ENCODE results near the gene SLC4A4.

The SLC4A4 gene

DNA sequence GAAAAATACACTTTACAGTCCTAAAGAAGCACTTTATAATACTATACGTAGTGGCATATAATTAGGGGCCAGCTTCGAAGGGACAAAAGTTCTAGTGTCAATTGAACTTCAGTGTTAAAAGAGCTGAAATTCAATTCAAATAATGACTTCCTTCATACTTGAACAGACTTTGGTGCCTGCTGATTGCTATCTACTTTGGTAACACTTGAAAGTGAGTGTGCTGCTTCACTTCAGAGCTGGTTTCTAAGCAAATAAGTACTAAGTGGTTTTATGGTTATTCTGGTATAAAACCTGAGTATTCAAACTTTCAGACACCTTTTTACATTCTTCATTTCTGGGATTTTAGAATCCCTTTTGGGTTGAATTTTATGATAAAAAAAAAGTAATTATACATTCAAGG is 107.0 kb downstream of the SLC4A4 start:
- no peaks in the 10 kb centered on the region for H3K9me2 ChIP-seq (ENCODE audit: low read depth, low read length)
- H3K9ac ChIP-seq (ENCODE audit: low read length) = no peak overlapping the region
- no peaks in the 10 kb centered on the region for H4K20me1 ChIP-seq (ENCODE audit: insufficient read depth, low read length)
- H3F3A ChIP-seq (ENCODE audit: insufficient read depth, low read length) = no peaks in the 10 kb centered on the region
- H3K79me2 ChIP-seq (ENCODE audit: insufficient read depth, low read length) = no peaks in the 10 kb centered on the region
- H3K27ac ChIP-seq (ENCODE audit: low read depth, low read length, poor library complexity, severe bottlenecking) = no peak overlapping the region
- H3K36me3 ChIP-seq (ENCODE audit: insufficient read depth, low read length) = no peaks in the 10 kb centered on the region
- H3K4me2 ChIP-seq (ENCODE audit: low read length) = no peak overlapping the region
- H2AFZ ChIP-seq (ENCODE audit: low read length) = no peak overlapping the region
- no peaks in the 10 kb centered on the region for H3K9me3 ChIP-seq (ENCODE audit: low read length)
- no peak overlapping the region for H3K4me3 ChIP-seq (ENCODE audit: low read depth, low read length, poor library complexity, severe bottlenecking)
- TF ChIP-seq EZH2 (IDR thresholded peaks at IDR 0.05; ENCODE audit: borderline replicate concordance, low read length) = no peak
- TF ChIP-seq, protein P1, sequence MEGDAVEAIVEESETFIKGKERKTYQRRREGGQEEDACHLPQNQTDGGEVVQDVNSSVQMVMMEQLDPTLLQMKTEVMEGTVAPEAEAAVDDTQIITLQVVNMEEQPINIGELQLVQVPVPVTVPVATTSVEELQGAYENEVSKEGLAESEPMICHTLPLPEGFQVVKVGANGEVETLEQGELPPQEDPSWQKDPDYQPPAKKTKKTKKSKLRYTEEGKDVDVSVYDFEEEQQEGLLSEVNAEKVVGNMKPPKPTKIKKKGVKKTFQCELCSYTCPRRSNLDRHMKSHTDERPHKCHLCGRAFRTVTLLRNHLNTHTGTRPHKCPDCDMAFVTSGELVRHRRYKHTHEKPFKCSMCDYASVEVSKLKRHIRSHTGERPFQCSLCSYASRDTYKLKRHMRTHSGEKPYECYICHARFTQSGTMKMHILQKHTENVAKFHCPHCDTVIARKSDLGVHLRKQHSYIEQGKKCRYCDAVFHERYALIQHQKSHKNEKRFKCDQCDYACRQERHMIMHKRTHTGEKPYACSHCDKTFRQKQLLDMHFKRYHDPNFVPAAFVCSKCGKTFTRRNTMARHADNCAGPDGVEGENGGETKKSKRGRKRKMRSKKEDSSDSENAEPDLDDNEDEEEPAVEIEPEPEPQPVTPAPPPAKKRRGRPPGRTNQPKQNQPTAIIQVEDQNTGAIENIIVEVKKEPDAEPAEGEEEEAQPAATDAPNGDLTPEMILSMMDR (IDR thresholded peaks at IDR 0.05; ENCODE audit: low read length) = no peak
- no peaks in the 10 kb centered on the region for H3K27me3 ChIP-seq (ENCODE audit: insufficient read depth, low read length)
- no peaks in the 10 kb centered on the region for H3K4me1 ChIP-seq (ENCODE audit: insufficient read depth, low read length, severe bottlenecking)

DNA sequence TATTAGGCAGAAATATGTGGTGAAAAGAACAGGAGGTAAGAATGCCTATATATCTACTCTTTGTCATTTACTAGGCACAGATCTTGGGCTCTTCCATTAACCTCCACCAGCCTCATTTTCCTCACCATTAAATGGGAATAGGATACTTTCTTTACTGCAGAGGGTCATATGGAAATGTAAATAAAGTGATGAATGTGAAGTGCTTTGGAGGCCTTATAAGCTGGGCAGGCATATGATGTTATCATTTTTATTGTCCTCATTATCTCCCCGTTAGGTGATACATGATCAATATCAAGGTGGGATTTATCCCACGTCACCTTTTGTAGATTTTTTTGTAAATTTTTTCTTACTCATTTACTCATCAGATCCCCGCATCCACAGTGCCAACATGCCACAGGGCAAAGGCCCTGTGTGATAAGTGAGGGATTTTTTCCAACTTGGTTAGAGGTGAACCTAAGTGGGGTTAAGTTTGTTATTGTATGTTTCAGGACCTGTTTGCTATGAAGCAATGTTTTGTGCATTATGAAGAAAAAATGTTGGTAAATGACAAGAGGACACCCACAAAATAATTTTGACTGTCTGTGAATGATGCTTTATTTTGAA is 107.8 kb downstream of the SLC4A4 start:
- no peaks in the 10 kb centered on the region for H3K9me2 ChIP-seq (ENCODE audit: low read depth, low read length)
- no peak overlapping the region for H2AFZ ChIP-seq (ENCODE audit: low read length)
- H3K4me1 ChIP-seq (ENCODE audit: insufficient read depth, low read length, severe bottlenecking) = no peaks in the 10 kb centered on the region
- H3F3A ChIP-seq (ENCODE audit: insufficient read depth, low read length) = no peaks in the 10 kb centered on the region
- H3K36me3 ChIP-seq (ENCODE audit: insufficient read depth, low read length) = no peaks in the 10 kb centered on the region
- H3K9ac ChIP-seq (ENCODE audit: low read length) = no peak overlapping the region
- no peak overlapping the region for H3K27ac ChIP-seq (ENCODE audit: low read depth, low read length, poor library complexity, severe bottlenecking)
- no peaks in the 10 kb centered on the region for H3K79me2 ChIP-seq (ENCODE audit: insufficient read depth, low read length)
- no peak overlapping the region for H3K4me2 ChIP-seq (ENCODE audit: low read length)
- H4K20me1 ChIP-seq (ENCODE audit: insufficient read depth, low read length) = no peaks in the 10 kb centered on the region
- H3K9me3 ChIP-seq (ENCODE audit: low read length) = no peaks in the 10 kb centered on the region
- no peaks in the 10 kb centered on the region for H3K27me3 ChIP-seq (ENCODE audit: insufficient read depth, low read length)
- TF ChIP-seq, protein P1 (IDR thresholded peaks at IDR 0.05; ENCODE audit: low read length) = no peak
- no peak for TF ChIP-seq EZH2 (IDR thresholded peaks at IDR 0.05; ENCODE audit: borderline replicate concordance, low read length)
- H3K4me3 ChIP-seq (ENCODE audit: low read depth, low read length, poor library complexity, severe bottlenecking) = no peak overlapping the region

DNA sequence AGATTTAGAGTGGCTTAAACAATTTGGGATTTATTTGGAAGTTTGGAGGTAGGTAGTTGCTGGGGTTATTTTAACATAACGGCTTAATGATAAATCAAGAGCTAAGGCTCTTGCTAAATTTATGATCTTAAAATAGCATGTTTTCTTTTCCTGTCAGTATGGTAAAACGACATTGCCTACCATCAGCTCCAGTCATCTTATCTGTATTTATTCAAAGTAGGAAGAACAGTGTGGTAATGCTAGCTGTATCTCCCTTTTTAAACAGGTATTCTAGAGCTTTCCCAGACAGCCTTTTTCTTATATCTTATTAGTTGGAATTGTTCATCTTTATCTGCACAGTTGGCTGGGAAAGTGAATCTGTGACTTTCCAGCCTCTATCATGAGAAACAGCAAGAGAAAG is 110.2 kb downstream of the SLC4A4 start:
- no peak overlapping the region for H3K9ac ChIP-seq (ENCODE audit: low read length)
- H3K9me3 ChIP-seq (ENCODE audit: low read length) = no peaks in the 10 kb centered on the region
- no peak overlapping the region for H2AFZ ChIP-seq (ENCODE audit: low read length)
- no peaks in the 10 kb centered on the region for H3K9me2 ChIP-seq (ENCODE audit: low read depth, low read length)
- H3F3A ChIP-seq (ENCODE audit: insufficient read depth, low read length) = no peaks in the 10 kb centered on the region
- H3K4me2 ChIP-seq (ENCODE audit: low read length) = no peak overlapping the region
- no peaks in the 10 kb centered on the region for H4K20me1 ChIP-seq (ENCODE audit: insufficient read depth, low read length)
- no peak overlapping the region for H3K4me3 ChIP-seq (ENCODE audit: low read depth, low read length, poor library complexity, severe bottlenecking)
- H3K36me3 ChIP-seq (ENCODE audit: insufficient read depth, low read length) = no peaks in the 10 kb centered on the region
- no peaks in the 10 kb centered on the region for H3K4me1 ChIP-seq (ENCODE audit: insufficient read depth, low read length, severe bottlenecking)
- no peak for TF ChIP-seq EZH2 (IDR thresholded peaks at IDR 0.05; ENCODE audit: borderline replicate concordance, low read length)
- TF ChIP-seq, protein P1 (IDR thresholded peaks at IDR 0.05; ENCODE audit: low read length) = no peak
- no peaks in the 10 kb centered on the region for H3K27me3 ChIP-seq (ENCODE audit: insufficient read depth, low read length)
- H3K27ac ChIP-seq (ENCODE audit: low read depth, low read length, poor library complexity, severe bottlenecking) = no peak overlapping the region
- no peaks in the 10 kb centered on the region for H3K79me2 ChIP-seq (ENCODE audit: insufficient read depth, low read length)
